Endothelial cell of umbilical vein (primary cell): Measurements from ENCODE around the gene AKT3. TPM values are rescaled to one million over a fixed set of nuclear protein-coding genes. Genes with fewer than 3 reads are reported as not detected.

Source experiments
- BruUV-seq: library from RNA; stranded (reverse); fragments of 400-500 nt; replicated peaks from 2 replicates; lab custom pipeline; 2021; lab: Mats Ljungman, UMichigan
- CTCF ChIA-PET: fragments of 300-600, 350-600 bp; sonication (Branson Sonifier 250); formaldehyde crosslinking; loops from one replicate; lab custom pipeline; 2021; ENCODE audit warnings: antibody characterized with exemption, inconsistent platforms; lab: Charles Lee
- POLR2A ChIA-PET: fragments of 300-600, 350-600 bp; sonication (Branson Sonifier 250); formaldehyde crosslinking; loops from one replicate; lab custom pipeline; 2021; ENCODE audit warnings: antibody characterized with exemption, inconsistent platforms; lab: Charles Lee
- DNase-seq: peaks from one replicate; pipeline ENCODE4 v3.0.0-alpha.2; 2011; ENCODE audit warnings: low read depth, low spot score
- FAIRE-seq: peaks from 2 replicates; lab custom pipeline; 2011; peaks lifted over from hg19 to GRCh38; lab: Jason Lieb, UNC
- H2AFZ ChIP-seq: 2 replicates; pipeline ENCODE4 v1.6.0; 2012; ENCODE audit warnings: low read depth, low read length, control low read depth, inconsistent platforms
- H3K27ac ChIP-seq: 2 replicates; pipeline ENCODE4 v1.5.1; 2011; ENCODE audit warnings: low read depth, mild to moderate bottlenecking, control low read depth, low read length, moderate library complexity; ENCODE audit not compliant: insufficient read depth
- H3K27me3 ChIP-seq, 2 experiments: 2 replicates each; pipeline versions ENCODE4 v1.6.0 to v1.6.1; 2011; ENCODE audit warnings: low read length in 2 of 2, mixed read lengths in 1 of 2; ENCODE audit not compliant: control insufficient read depth in 2 of 2, insufficient read depth in 2 of 2
- H3K36me3 ChIP-seq, 2 experiments: 2 replicates in 1 of 2; 3 replicates in 1 of 2; pipeline ENCODE4 v1.5.1; 2011; ENCODE audit warnings: low read length in 2 of 2, mild to moderate bottlenecking in 1 of 2, moderate library complexity in 1 of 2; ENCODE audit not compliant: control insufficient read depth in 2 of 2, insufficient read depth in 2 of 2; ENCODE audit errors: extremely low read depth in 1 of 2
- H3K4me1 ChIP-seq: 3 replicates; pipeline ENCODE4 v1.5.1; 2011; ENCODE audit warnings: mild to moderate bottlenecking, low read length; ENCODE audit not compliant: control insufficient read depth, insufficient read depth; ENCODE audit errors: extremely low read depth
- H3K4me2 ChIP-seq: 2 replicates; pipeline ENCODE4 v1.6.1; 2011; ENCODE audit warnings: low read length, control low read depth, mixed read lengths; ENCODE audit not compliant: insufficient read depth
- H3K4me3 ChIP-seq, 3 experiments: fragments of 200-600 bp in 1 of 3; sonication (generic), shearing (Covaris generic) in 1 of 3; replicated peaks in 1 of 3; 2 replicates each; pipeline ENCODE4 v1.5.1; 2011 to 2016; ENCODE audit warnings: control low read depth in 3 of 3, low read length in 3 of 3, mild to moderate bottlenecking in 2 of 3, inconsistent platforms in 1 of 3, low read depth in 1 of 3, moderate library complexity in 1 of 3; ENCODE audit not compliant: insufficient read depth in 1 of 3
- H3K79me2 ChIP-seq: 2 replicates; pipeline ENCODE4 v1.6.0; 2012; ENCODE audit warnings: low read length, inconsistent platforms; ENCODE audit not compliant: control insufficient read depth, insufficient read depth
- H3K9ac ChIP-seq: replicated peaks from 2 replicates; pipeline ENCODE3; 2011; ENCODE audit warnings: low read length, control low read depth; ENCODE audit not compliant: insufficient read depth; ENCODE audit errors: extremely low read depth
- H3K9me1 ChIP-seq: replicated peaks from 3 replicates; pipeline ENCODE4 v1.6.0; 2011; ENCODE audit warnings: mild to moderate bottlenecking, low read length; ENCODE audit not compliant: control insufficient read depth, insufficient read depth; ENCODE audit errors: extremely low read depth
- H3K9me3 ChIP-seq: replicated peaks from 2 replicates; pipeline ENCODE4 v1.5.1; 2012; ENCODE audit warnings: low read length, inconsistent platforms; ENCODE audit not compliant: control insufficient read depth, insufficient read depth
- H4K20me1 ChIP-seq: replicated peaks from 2 replicates; pipeline ENCODE3; 2011; ENCODE audit warnings: mild to moderate bottlenecking, low read length; ENCODE audit not compliant: control insufficient read depth, insufficient read depth; ENCODE audit errors: extremely low read depth
- CTCF ChIP-seq, 2 donors: IDR thresholded peaks; 1 replicate in 1 of 2; 2 replicates in 1 of 2; pipeline ENCODE4 v1.5.1; 2011; ENCODE audit warnings: low read length in 2 of 2, mild to moderate bottlenecking in 2 of 2, moderate library complexity in 2 of 2, control low read depth in 1 of 2, inconsistent platforms in 1 of 2, low read depth in 1 of 2; ENCODE audit not compliant: insufficient read depth in 1 of 2; ENCODE audit errors: extremely low read depth in 1 of 2
- EZH2 ChIP-seq: IDR thresholded peaks from 2 replicates; pipeline ENCODE4 v1.6.1; 2012; ENCODE audit warnings: borderline replicate concordance, low read depth, mild to moderate bottlenecking, moderate library complexity, low read length, inconsistent platforms; ENCODE audit not compliant: severe bottlenecking
- FOS ChIP-seq: IDR thresholded peaks from 2 replicates; pipeline ENCODE4 v1.6.1; 2011; ENCODE audit warnings: mild to moderate bottlenecking, low read length, moderate library complexity, borderline replicate concordance; ENCODE audit not compliant: insufficient read depth
- MAX ChIP-seq: IDR thresholded peaks from 2 replicates; pipeline ENCODE4 v1.6.1; 2011; ENCODE audit not compliant: insufficient read depth, insufficient read length
- MYC ChIP-seq: IDR thresholded peaks from one replicate; pipeline ENCODE4 v1.6.1; 2011; ENCODE audit warnings: mild to moderate bottlenecking, low read depth, low read length
- POLR2A ChIP-seq: IDR thresholded peaks from 2 replicates; pipeline ENCODE4 v1.6.1; 2012; ENCODE audit warnings: low read depth, mild to moderate bottlenecking, control low read depth, low read length
- POLR2AphosphoS5 ChIP-seq: IDR thresholded peaks from 2 replicates; pipeline ENCODE4 v1.6.1; 2012; ENCODE audit warnings: low read depth, mild to moderate bottlenecking, control low read depth, low read length, moderate library complexity; ENCODE audit not compliant: insufficient read depth
- dilution Hi-C: fragments of 300-500 bp; cut with MboI; formaldehyde crosslinking; loops from one replicate; pipeline ENCODE4 v1.15.0; 2019; ENCODE audit warnings: low sequenced_read_pairs; ENCODE audit not compliant: extremely low pct_ligation_motif_present
- intact Hi-C: fragments of 100-400 bp; cut with micrococcal nuclease; formaldehyde crosslinking; loops from one replicate; pipeline ENCODE4 v1.10.0; 2022
- polyA plus RNA-seq, 4 experiments: library from polyadenylated mRNA; depleted of rRNA in 3 of 4; stranded (reverse) in 3 of 4; unstranded in 1 of 4; fragments of >200 nt; gene quantifications; 2 replicates each; pipeline versions ENCODE4 v1.2.1 to v1.2.3, GENCODE V29; 2011 to 2012; ENCODE audit warnings: missing spikeins in 1 of 4
- total RNA-seq: library from RNA; stranded (reverse); gene quantifications from 2 replicates; pipeline ENCODE4 v1.2.3, GENCODE V29; 2021

Gene AKT3
- total and polyA plus RNA-seq, 2 donors (not counting 3 experiments of a cell fraction or from before 2014, with no cell fraction given): 20.6 to 97.1 TPM

- H3K9me1 ChIP-seq: no peaks in the 10 kb centered on the region
- H3K27ac ChIP-seq: no peak overlapping the region
- H4K20me1 ChIP-seq: no peaks in the 10 kb centered on the region
- H3K79me2 ChIP-seq: no peaks in the 10 kb centered on the region
- POLR2A ChIA-PET: no interaction called here
- H3K4me3 ChIP-seq: no peak overlapping the region
- intact Hi-C loops (no loop called here), dilution Hi-C loops (no loop called here)
- DNase-seq (no peak), FAIRE-seq (no peak)
- peaks cover 4% of the 10 kb centered on the region for H3K4me1 ChIP-seq
- no peak overlapping the region for H2AFZ ChIP-seq
- TF ChIP-seq MYC: no peak
- no peak for TF ChIP-seq MAX
- TF ChIP-seq CTCF (IDR thresholded peaks at IDR 0.05; ENCODE audit: extremely low read depth in 1 of 2, insufficient read depth in 1 of 2, low read depth in 1 of 2, low read length in 2 of 2): no peak
- TF ChIP-seq POLR2AphosphoS5: no peak
- TF ChIP-seq POLR2A: no peak
- no peak for TF ChIP-seq FOS
- no peak for TF ChIP-seq EZH2
- BruUV-seq: no TSS peak
- CTCF ChIA-PET: interaction anchor here (1.0 kb wide), 1 partner anchor 9 kb away, joined by 4 read pairs; no protein-coding TSS in a partner anchor
- no peaks in the 10 kb centered on the region for H3K9me3 ChIP-seq
- H3K27me3 ChIP-seq: no peaks in the 10 kb centered on the region
- no peaks in the 10 kb centered on the region for H3K36me3 ChIP-seq
- H3K4me2 ChIP-seq: no peak overlapping the region
- no peak overlapping the region for H3K9ac ChIP-seq
These were observed 297.0 kb downstream of the AKT3 start for GRCh38 chr1:243553090-243553489.
